A549 treated with Mapracorat at 1 μM for 4 hours (cell line): ENCODE results near the gene GNG7. TPM values are rescaled to one million over a fixed set of nuclear protein-coding genes. Genes with fewer than 3 reads are reported as not detected.

Experiments used
- total RNA-seq: library from RNA; stranded (reverse); fragments of 200-300 nt; extraction: Qiagen RNA extraction; gene quantifications from 5 replicates; pipeline ENCODE4 v1.2.3, GENCODE V29; 2022

The GNG7 gene
- 0.02 to 0.13 TPM (median 0.05 TPM) in 5 replicates for total RNA-seq

DNA sequence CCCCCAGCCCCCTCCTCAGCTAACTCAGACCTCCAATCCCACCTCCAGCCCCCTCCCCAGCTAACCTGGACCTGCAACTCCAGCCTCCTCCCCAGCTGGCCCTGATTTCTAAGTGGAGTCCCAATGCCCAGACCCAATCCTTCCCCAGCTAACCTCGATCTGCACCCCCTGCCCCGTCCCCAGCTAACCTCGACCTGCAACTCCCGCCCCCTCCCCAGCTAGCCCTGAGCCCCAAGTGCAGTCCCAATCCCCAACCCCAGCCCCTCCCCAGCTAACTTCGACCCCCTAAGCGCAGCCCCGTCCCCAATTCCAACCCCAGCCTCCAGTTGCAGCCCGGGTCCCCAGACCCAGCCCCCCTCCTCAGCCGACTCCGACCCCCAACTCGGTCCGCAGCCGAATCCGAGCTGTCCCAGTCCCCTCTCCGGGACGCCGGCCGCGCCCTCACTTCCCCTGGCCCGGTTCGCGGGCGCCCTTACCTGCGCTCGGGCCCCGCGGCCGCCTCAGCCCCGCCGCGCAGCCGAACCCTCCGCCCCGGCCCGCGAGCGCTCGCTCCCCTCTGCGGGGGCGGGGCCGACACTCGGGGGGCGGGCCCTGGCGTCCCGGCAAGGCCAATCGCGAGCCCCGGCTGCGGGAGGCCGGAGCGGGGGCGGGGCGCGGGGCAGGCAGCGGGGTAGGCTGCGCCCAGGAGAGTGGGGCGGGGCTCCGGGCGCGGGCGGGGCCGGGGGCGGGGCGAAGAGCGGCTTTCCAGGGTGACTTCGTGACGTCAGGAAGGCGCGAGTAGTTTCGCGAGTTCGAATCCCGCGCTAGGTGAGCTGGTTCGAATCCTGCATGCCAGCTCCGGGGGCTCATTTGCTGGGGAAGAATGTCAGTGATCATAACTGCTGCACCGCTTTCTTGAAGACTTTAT, at the start of gene GNG7:
GNG7 (minus strand) TSS at position 525 of the 907 bp plus-strand sequence. CDS start 182,006 bp downstream, outside the sequence.

GRCh38 chr19:2739602-2740313, 37.3 kb upstream of the GNG7 start, which contains the start of gene SLC39A3:
TSS of gene SLC39A3 (minus strand) at chr19:2740017. CDS start at chr19:2737257, 2,760 bp downstream.

GRCh38 chr19:2720777-2721569, 18.5 kb upstream of the GNG7 start, which contains the start of gene DIRAS1:
TSS of gene DIRAS1 (minus strand) at chr19:2721372. CDS start at chr19:2717806, 3,566 bp downstream.

DNA sequence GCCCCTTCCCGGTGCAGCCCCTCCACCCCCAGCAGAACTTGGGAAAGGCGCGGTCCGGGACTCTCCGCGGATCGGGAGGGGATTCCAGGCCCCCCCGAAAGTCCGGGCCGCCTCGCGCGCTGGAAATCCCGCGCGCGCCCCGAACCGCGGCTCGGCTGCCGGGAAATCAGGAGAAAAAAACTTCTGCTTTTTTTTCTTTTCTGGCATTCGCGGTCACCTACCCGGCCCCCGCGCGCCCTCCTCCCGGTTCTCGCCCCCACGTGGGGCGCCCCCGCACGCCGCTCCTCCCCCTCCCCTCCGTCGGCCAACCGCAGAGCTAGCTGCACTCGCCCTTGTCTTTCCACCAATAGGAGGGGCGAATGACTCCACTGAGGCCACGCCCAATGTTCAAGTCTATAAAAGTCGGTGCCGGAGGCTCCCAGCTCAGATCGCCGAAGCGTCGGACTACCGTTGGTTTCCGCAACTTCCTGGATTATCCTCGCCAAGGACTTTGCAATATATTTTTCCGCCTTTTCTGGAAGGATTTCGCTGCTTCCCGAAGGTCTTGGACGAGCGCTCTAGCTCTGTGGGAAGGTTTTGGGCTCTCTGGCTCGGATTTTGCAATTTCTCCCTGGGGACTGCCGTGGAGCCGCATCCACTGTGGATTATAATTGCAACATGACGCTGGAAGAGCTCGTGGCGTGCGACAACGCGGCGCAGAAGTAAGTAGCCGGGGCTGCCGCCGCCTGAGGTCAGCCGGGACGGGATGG, 226.6 kb downstream of the GNG7 start, which contains the start of gene GADD45B:
GADD45B (plus strand) TSS at position 426 of the 749 bp plus-strand sequence; CDS start at position 658, 232 bp downstream.

Other genes with a start within 250 kb of the GNG7 start
- gene LMNB2, start 245.7 kb downstream of the GNG7 start, total RNA-seq = 58.2 to 83.9 TPM (median 78.5 TPM) in 5 replicates
- 96.2 to 118 TPM (median 108 TPM) in 5 replicates for gene GADD45B, start 226.6 kb downstream of the GNG7 start, total RNA-seq
- gene DIRAS1, start 18.7 kb upstream of the GNG7 start, total RNA-seq = 3.1 to 4.9 TPM (median 4.2 TPM) in 5 replicates
- gene SLC39A3, start 37.3 kb upstream of the GNG7 start, total RNA-seq = 26.6 to 30.9 TPM (median 29.0 TPM) in 5 replicates
- 55.7 to 80.0 TPM (median 69.8 TPM) in 5 replicates for gene SGTA, start 80.6 kb upstream of the GNG7 start, total RNA-seq
- 75.7 to 107 TPM (median 98.4 TPM) in 5 replicates for gene THOP1, start 82.8 kb upstream of the GNG7 start, total RNA-seq
- gene ZNF554, start 117.2 kb upstream of the GNG7 start, total RNA-seq = 0.79 to 1.3 TPM (median 1.0 TPM) in 5 replicates
- gene ZNF555, start 138.8 kb upstream of the GNG7 start, total RNA-seq = 1.5 to 3.4 TPM (median 2.3 TPM) in 5 replicates
- 0.12 TPM in 1 of 5 replicates, not detected in the others for gene ZNF556, start 164.6 kb upstream of the GNG7 start, total RNA-seq
- gene ZNF57, start 198.2 kb upstream of the GNG7 start, total RNA-seq = 2.8 to 4.0 TPM (median 3.0 TPM) in 5 replicates
- gene ZNF77, start 242.3 kb upstream of the GNG7 start, total RNA-seq = 1.3 to 2.3 TPM (median 1.8 TPM) in 5 replicates